HPDE6-E6E7 (cell line): ENCODE data around the gene MEGF6.

Experiments used
- DNase-seq: peaks from one replicate; pipeline ENCODE4 v3.0.0; 2011; ENCODE audit warnings: missing footprints; ENCODE audit errors: extremely low spot score

The MEGF6 gene

DNA sequence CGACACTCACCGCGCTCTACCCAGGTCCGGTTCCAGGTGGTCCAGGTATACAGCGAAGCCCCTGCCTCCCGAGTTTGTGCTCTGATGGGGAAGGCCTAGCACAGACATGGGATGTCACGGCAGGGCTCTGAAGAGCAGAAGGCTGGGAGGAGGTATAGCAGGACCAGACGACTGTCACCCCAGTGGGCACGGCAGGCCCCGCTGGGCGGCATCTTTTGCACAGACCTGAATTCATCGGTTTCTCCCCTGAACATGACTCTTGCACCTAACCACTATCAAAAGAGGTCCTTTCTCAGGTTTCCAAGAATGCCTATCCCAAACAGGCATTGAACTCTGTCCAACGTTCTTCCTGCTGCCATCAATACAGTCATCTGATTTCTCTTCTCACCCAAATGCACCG, 126.3 kb downstream of the MEGF6 start:
- no peak for DNase-seq

DNA sequence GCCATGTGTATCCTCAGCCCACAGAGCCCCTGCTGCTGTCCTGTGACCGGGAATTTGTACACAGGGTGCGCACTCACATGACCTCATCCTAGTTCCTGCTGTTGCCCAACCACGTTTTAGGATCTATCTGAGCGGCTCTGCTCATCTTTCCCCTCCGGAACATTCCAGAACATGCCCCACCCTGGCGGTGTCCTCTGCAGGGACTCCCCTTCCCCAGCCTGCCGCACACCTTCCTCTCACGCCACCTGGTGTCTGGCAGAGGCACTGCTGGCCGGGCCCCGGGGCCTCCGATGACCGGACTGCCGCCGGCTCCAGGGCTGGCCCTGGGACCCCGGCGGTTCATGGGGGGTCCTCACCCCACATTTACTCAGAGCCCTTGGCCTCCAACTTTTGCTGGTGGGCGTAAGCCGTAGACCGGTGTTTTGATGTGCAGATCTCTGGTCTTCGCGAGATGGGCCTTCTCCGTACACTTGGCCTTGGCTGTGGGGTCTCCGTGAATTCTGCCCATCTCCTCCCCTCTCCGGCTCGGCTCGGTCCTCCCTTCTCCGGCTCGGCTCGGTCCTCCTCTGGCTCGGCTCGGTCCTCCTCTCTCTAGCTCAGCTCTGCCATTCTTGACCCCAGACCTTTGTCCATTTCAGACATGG, 127.4 kb downstream of the MEGF6 start:
- no peak for DNase-seq

- DNase-seq = no peak
These were observed 127.9 kb downstream of the MEGF6 start for GRCh38 chr1:3483380-3483779.

DNA sequence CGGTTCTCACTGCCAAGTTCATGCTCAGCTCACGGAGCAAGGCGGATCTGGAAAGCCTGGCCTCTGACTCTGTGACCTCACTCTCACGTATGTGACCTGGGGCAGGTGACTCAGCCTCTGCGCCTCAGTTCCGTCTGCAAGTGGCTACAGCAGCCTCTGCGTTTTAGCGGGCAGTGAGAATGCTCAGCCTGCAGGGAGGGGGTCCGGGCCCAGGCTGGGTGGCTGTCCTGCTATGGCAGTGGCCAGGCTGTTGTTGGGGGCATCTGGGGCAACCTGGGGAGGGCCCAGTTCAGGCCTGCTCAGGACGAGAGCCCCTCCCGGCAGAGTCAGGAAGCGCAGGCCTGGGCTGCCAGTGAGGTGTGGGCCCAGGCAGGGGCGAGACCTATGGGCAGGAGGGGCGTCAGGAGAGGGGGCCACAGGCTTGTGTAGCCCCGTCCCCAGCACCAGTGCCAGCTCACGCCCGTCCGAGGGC, 128.9 kb downstream of the MEGF6 start:
- peak; percentile 94 for DNase-seq

- DNase-seq = no peak
These were observed 129.4 kb downstream of the MEGF6 start for GRCh38 chr1:3481836-3482375.

- no peak for DNase-seq
These were observed 130.3 kb downstream of the MEGF6 start for GRCh38 chr1:3481046-3481445.

DNA sequence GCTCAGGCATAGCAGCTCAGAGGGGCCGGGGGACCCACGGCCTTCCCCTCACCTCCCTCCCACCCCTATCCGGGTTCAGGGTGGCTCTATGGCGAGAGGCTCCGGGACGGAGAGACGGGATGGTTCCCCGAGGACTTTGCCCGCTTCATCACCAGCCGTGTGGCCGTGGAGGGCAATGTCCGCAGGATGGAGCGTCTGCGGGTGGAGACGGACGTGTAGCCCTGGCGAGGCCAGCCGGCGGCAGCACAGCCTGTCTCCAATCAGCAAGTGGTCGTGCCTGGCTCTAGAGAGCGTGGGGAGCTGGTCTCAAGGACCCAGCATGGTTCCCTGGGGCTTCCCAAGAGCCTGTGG, 131.0 kb downstream of the MEGF6 start:
- DNase-seq = no peak

DNA sequence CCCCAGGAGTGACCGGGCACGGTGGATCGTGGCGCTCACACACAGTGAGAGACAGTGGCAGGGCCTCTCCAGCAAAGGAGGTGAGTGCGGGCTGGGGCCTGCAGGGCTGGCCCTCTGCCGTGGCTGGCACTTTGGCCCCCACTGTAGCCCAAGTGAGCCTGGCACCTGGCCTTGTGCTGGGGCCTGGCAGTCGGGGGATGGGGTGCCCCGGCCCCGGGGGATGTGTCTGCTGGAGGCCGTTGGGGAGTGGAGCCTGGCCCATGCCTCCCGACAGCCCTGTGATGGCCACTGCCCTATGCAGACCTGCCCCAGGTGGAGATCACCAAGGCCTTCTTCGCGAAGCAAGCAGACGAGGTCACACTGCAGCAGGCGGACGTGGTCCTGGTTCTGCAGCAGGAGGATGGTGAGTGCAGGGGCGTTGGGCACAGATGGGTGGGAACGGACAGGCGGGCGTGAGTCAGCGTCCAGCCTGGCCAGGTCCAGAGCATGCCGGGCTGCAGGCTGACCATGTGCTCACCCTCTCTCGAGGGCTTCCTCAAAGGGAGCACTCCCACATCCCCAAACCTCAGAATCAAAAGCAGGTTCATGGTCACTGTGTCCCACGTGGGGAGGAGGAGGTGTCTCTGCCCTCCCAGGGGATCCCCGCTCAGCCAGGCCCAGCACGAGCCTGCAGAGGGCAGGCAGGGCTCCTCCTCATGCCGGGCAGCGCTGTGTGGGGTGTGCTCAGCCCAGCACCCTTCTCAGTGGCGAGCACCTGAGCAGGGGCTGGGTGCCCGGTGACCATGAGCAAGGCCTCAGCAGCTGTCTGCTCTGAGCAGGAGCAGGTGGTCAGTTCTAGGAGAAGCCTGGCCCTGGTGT, 131.6 kb downstream of the MEGF6 start:
- DNase-seq = no peak

DNA sequence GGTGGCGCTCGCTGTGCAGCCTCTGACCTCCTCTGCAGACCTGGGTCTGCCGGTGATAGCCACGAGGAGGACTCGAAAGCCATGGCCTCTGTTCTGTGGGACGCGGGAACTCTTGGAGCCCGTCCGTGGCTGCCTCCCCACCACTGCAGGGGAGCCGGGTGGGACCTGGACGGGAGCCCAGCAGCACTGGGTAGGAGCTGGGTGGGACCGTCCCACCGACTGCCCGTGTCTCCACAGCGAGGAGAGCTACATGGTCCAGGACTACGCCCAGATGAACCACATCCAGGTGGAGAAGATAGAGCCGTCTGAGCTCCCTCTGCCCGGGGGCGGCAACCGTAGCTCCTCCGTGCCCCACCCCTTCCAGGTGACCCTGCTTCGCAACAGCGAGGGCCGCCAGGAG, 133.1 kb downstream of the MEGF6 start:
- no peak for DNase-seq

- DNase-seq = no peak
These were observed 133.9 kb downstream of the MEGF6 start for GRCh38 chr1:3477241-3477995.

DNA sequence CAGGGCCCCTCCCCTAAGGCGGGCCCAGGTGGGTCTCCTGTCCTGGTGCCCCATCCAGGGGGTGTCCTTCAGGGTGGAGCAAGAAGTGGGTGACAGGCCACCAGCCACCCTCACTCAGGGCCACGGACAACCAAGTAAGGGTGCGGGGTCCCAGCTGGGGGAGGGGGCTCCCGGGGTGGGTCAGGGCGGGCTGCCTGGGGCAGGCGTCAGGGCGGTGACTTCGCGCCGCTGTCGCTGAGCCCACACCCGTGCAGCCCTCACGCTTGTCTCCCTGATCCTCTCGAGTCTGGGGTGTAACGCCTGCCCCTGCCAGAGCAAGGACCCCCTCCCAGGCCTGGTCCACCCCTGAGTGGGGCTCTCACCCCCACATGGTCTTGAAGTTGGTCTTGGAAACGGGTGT, 134.6 kb downstream of the MEGF6 start:
- no peak for DNase-seq

GRCh38 chr1:3475839-3476573, 135.3 kb downstream of the MEGF6 start:
- DNase-seq = no peak

GRCh38 chr1:3474421-3474820, 136.9 kb downstream of the MEGF6 start:
- DNase-seq = no peak

DNA sequence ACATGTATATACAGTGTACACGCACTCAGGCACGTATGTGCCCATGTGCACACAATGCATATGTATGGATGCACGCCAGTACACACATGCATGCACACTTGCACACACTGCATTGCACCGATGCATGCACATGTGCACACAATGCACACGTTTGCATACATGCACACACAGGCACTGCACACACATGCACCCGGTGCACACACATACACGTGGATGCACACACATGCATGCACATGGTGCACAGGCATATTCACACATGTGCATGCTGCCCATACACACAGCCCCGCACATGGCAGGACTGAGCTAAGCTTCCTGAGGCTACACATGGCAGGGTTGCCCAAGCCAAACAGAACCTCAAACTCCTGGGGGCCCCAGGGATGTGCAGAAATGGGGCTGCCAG, 137.3 kb downstream of the MEGF6 start:
- no peak for DNase-seq

GRCh38 chr1:3473381-3473844, 137.9 kb downstream of the MEGF6 start:
- DNase-seq = peak; percentile 81

DNA sequence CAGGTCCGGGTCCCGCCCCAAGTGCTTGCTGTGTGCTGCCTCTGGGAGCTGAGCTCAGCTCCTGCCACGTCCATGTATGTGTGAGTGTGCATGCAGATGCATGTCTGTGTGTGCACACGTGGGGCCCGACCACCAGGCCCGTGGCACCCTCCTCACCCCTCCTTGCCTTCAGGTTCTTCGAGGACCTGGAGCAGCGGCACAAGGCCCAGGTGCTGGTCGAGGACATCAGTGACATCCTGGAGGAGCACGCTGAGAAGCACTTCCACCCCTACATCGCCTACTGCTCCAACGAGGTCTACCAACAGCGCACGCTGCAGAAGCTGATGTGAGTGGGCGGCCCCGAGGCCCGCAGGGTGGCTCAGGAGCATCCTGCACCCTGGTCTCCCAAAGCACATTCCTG, 138.4 kb downstream of the MEGF6 start:
- DNase-seq = no peak

- DNase-seq = no peak
These were observed 139.0 kb downstream of the MEGF6 start for GRCh38 chr1:3472088-3472850.

- DNase-seq = no peak
These were observed 139.8 kb downstream of the MEGF6 start for GRCh38 chr1:3471356-3472087.

DNA sequence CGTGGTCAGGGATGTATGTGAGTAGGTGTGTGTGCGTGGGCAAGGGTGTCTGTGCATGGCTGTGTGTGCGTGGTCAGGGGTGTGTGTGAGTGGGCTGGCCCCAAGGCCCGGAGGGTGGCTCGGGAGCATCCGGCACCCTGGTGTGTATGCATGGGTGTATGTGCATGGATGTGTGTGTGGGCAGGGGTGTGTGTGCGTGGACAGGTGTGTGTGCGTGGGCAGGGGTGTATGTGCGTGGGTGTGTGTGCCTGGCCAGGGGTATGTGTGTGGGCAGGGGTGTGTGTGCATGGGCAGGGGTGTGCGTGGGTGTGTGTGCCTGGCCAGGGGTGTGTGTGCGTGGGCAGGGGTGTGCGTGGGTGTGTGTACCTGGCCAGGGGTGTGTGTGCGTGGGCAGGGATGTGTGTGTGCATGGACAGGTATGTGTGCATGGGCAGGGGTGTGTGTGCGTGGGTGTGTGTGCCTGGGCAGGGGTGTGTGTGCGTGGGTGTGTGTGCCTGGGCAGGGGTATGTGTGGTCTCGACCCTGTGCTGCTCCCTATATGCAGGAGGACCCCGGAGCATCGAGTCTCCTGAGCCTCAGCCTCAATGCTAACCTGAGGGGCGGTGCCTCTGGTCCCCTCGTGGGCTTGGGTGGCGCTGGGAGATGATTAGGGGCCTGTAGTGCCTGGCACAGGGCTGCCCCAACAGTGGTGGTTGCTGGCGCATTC, 140.5 kb downstream of the MEGF6 start:
- DNase-seq = no peak
